HG02970 (cell line): ENCODE data around the gene STAT3.
A peak's percentile ranks its signal among the peaks of the same experiment; 100 is the strongest.

ENCODE experiments used
- ATAC-seq: cut with Tn5 transposase; IDR thresholded peaks from one replicate; pipeline ENCODE4 v1.9.1; 2021; ENCODE audit warnings: mild to moderate bottlenecking, moderate library complexity, moderate number of reproducible peaks; ENCODE audit not compliant: unreplicated experiment, low FRiP score

Gene STAT3

GRCh38 chr17:42283241-42284023 is 104.8 kb downstream of the STAT3 start:
- no peak for ATAC-seq

GRCh38 chr17:42282478-42283080 is 105.7 kb downstream of the STAT3 start:
- ATAC-seq = no peak

GRCh38 chr17:42281571-42282096 is 106.6 kb downstream of the STAT3 start:
- ATAC-seq = no peak

- ATAC-seq = no peak
Measured at GRCh38 chr17:42279776-42280630, 108.2 kb downstream of the STAT3 start.

- ATAC-seq = no peak
Measured at GRCh38 chr17:42277342-42277712, 110.9 kb downstream of the STAT3 start.

GRCh38 chr17:42276609-42277341 is 111.5 kb downstream of the STAT3 start:
- ATAC-seq = peak; percentile 32

- ATAC-seq = peak; percentile 57
Measured at GRCh38 chr17:42276359-42276608, 112.0 kb downstream of the STAT3 start, which contains the start of gene STAT5B. Gene STAT5B (minus strand): TSS chr17:42276391. CDS start chr17:42232127, 44,264 bp downstream.

GRCh38 chr17:42275527-42276358 is 112.5 kb downstream of the STAT3 start:
- ATAC-seq = peak; percentile 44

- ATAC-seq = no peak
Measured at GRCh38 chr17:42274812-42275526, 113.3 kb downstream of the STAT3 start.

GRCh38 chr17:42274253-42274542 is 114.0 kb downstream of the STAT3 start:
- no peak for ATAC-seq

GRCh38 chr17:42273474-42274252 is 114.6 kb downstream of the STAT3 start:
- ATAC-seq = no peak

- no peak for ATAC-seq
Measured at GRCh38 chr17:42272162-42272907, 115.9 kb downstream of the STAT3 start.

DNA sequence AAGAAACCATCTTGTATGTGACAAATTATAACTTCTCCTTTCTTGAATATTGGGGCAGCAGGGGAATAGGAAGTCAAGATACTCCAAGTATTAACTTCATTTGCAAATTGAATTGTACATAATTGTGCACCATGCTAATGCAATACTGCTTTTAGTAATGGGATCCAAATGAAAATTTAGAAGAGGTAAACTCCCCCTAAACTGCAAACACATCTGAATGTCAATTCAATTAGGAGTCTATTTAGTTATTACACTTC is 116.5 kb downstream of the STAT3 start:
- no peak for ATAC-seq

DNA sequence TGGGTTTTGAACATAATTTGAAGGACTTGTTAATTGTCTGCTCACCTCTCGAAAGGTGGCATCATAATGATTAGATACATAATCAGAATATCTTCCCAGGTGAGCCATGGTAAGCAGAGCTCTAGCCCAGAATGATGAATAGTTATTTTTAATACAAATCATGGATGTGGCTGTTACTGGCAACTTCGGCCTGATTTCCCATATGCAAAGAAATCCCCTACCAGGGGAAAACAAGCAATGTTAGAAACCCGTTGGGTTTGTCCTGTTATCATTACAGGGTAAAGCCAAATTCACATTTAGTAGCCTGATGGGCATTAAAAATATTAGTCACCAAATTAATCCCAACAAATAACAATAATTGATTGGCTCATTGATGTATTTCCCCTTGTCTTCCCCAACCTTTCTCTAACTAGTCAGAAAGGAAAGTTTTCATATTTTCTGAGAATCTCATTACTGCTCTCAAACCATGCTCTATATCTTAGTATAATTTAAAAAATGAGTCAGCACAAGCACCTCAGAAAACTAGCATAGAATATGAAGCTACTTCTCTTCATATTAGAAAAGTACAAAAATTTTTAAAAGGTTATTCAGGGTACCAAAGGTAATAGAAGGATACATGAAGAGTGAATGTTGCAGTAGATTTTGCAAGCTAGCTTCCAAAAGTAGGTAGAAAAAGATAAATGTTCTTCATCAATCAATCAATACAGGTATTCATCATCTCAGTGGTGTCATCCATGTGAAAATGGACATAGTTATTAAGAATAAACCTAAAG is 117.0 kb downstream of the STAT3 start:
- ATAC-seq = no peak

GRCh38 chr17:42270596-42270995 is 117.6 kb downstream of the STAT3 start:
- no peak for ATAC-seq

- ATAC-seq = no peak
Measured at GRCh38 chr17:42270170-42270535, 118.1 kb downstream of the STAT3 start.

DNA sequence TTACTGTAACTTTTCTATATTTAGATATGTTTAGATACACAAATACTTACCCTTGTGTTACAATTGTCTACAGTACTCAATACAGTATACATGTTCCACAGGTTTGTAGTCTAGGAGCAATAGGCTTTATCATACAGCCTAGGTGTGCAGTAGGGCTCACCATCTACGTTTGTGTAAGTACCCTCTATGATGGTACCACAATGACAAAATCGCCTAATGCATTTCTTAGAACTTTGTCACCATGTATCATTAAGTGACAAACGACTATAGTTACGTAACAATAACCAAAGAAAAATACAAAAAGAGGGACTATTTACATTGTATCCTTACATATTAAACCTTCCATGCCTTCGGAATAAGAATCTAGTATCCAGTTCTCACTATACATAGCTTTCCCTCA is 120.0 kb downstream of the STAT3 start:
- ATAC-seq = no peak
